Transverse colon (tissue), 4 donors: Measurements from ENCODE around the gene RBM10. TPM values are rescaled to one million over a fixed set of nuclear protein-coding genes. Genes with fewer than 3 reads are reported as not detected.
A peak's percentile ranks its signal among the peaks of the same experiment; 100 is the strongest.

ENCODE experiments used
- DNase-seq: peaks from one replicate; pipeline ENCODE4 v3.0.0-alpha.2; 2019
- H3K27ac ChIP-seq, 4 donors: fragments of 200-600 bp; sonication (generic); 2 replicates each; pipeline ENCODE4 v1.5.1; 2016 to 2018; ENCODE audit warnings: inconsistent platforms in 4 of 4
- H3K27me3 ChIP-seq: fragments of 200-600 bp; sonication (generic); 2 replicates; pipeline ENCODE4 v1.5.1; 2017; ENCODE audit warnings: inconsistent platforms
- H3K36me3 ChIP-seq, 4 donors: fragments of 200-600 bp; sonication (generic); 2 replicates each; pipeline ENCODE4 v1.5.1; 2017 to 2019; ENCODE audit warnings: inconsistent platforms in 4 of 4
- H3K4me1 ChIP-seq, 4 donors: fragments of 200-600 bp; sonication (generic); 2 replicates each; pipeline ENCODE4 v1.5.1; 2017 to 2020; ENCODE audit warnings: inconsistent platforms in 4 of 4
- H3K4me3 ChIP-seq, 4 donors: fragments of 200-600 bp; sonication (generic); 1 replicate in 1 of 4; 2 replicates in 3 of 4; pipeline versions ENCODE4 v1.5.1 to v1.6.1; 2017 to 2019; ENCODE audit warnings: inconsistent platforms in 4 of 4
- H3K9me3 ChIP-seq, 2 donors: fragments of 200-600 bp; sonication (generic); 2 replicates each; pipeline ENCODE4 v1.5.1; 2017 to 2019; ENCODE audit warnings: inconsistent platforms in 2 of 2
- EP300 ChIP-seq: sonication (generic); formaldehyde crosslinking; IDR thresholded peaks from one replicate; pipeline ENCODE4 v1.6.1; 2017; ENCODE audit warnings: antibody characterized with exemption, low read depth
- POLR2A ChIP-seq: fragments of 450-650 bp; IDR thresholded peaks from one replicate; pipeline ENCODE4 v1.6.1; 2016; ENCODE audit warnings: antibody characterized with exemption, mild to moderate bottlenecking, moderate library complexity
- POLR2AphosphoS5 ChIP-seq, 3 donors: sonication (generic); formaldehyde crosslinking; IDR thresholded peaks; one replicate each; pipeline ENCODE4 v1.6.1; 2016; ENCODE audit warnings: antibody characterized with exemption in 3 of 3
- WGBS, 2 donors: methylation state at CpG; one replicate each; pipeline ENCODE4 v1.1.5; 2018; ENCODE audit warnings: low coverage in 1 of 2; 5-methylcytosine and 5-hydroxymethylcytosine counted together
- in situ Hi-C, 4 donors: fragments of 200-750 bp; cut with MboI; loops; one replicate each; pipeline versions ENCODE4 v1.15.0 to v1.15.1; 2017; ENCODE audit warnings: low sequenced_read_pairs in 3 of 4, low pct_ligation_motif_present in 1 of 4, low pct_unique_long_range_greater_than_20kb in 1 of 4
- intact Hi-C: fragments of 100-400 bp; cut with DNase I; formaldehyde crosslinking; loops from one replicate; pipeline ENCODE4 v1.15.1; 2023; ENCODE audit warnings: low total_unique reads
- total RNA-seq, 4 donors: library from RNA; depleted of rRNA; stranded (reverse); fragments of >200 nt; gene quantifications; one replicate each; pipeline ENCODE4 v1.1.0, GENCODE V29; 2016
- TF ChIP-seq, protein P1 (sequence below), 5 experiments: fragments of 200-600 bp in 3 of 5; fragments of 450-650 bp in 2 of 5; sonication (generic) in 3 of 5; IDR thresholded peaks; 1 replicate in 2 of 5; 2 replicates in 3 of 5; pipeline ENCODE4 v1.5.1; 2016 to 2017; ENCODE audit warnings: antibody characterized with exemption in 5 of 5, inconsistent platforms in 3 of 5, mild to moderate bottlenecking in 2 of 5, moderate library complexity in 1 of 5

The RBM10 gene, protein sequence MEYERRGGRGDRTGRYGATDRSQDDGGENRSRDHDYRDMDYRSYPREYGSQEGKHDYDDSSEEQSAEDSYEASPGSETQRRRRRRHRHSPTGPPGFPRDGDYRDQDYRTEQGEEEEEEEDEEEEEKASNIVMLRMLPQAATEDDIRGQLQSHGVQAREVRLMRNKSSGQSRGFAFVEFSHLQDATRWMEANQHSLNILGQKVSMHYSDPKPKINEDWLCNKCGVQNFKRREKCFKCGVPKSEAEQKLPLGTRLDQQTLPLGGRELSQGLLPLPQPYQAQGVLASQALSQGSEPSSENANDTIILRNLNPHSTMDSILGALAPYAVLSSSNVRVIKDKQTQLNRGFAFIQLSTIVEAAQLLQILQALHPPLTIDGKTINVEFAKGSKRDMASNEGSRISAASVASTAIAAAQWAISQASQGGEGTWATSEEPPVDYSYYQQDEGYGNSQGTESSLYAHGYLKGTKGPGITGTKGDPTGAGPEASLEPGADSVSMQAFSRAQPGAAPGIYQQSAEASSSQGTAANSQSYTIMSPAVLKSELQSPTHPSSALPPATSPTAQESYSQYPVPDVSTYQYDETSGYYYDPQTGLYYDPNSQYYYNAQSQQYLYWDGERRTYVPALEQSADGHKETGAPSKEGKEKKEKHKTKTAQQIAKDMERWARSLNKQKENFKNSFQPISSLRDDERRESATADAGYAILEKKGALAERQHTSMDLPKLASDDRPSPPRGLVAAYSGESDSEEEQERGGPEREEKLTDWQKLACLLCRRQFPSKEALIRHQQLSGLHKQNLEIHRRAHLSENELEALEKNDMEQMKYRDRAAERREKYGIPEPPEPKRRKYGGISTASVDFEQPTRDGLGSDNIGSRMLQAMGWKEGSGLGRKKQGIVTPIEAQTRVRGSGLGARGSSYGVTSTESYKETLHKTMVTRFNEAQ
- total RNA-seq: 10 to 100 TPM; 28.6 to 70.8 (median 31.5) TPM

DNA sequence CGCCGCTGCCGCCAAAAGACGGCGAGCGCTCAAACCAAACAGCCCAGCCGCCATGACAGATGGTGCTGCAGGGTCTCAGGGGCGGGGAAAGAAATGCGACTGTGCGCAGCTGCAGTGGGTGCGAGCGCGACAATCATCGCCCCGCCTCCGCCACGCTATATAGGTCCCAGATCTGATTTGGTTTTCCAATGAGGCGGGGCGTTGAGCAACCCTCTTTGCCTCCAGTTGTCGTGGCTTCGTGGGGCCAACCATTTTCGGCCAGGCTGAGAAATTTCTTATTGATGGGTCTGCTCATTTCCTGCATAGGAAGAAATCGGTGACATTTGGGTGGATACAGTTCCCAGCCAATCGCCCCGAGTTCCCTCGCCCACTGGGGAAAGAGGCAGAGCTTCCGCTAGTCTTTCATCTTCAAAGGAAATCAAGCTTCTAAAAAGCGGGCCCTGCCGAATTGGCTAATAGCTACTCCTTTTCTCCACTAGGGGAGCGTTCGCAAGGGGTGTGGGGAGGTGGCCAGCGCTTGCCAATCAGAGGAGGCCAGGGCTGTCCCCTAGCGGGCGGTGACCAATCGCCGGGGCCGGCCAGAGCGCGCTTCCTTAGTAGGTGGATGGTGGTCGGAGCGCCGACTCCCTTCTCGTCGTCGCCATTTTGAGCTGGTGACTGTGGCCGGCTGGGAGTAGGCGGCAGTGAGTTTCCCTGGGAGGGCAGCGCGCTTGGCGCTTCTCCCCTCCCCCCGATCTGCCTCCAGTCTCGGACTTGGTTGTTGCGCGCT lies at the start of gene RBM10, which contains the start of gene NDUFB11:
Gene RBM10, plus strand, starts transcription at position 596 of the 769 bp plus-strand sequence. CDS start 2,261 bp downstream, outside the sequence.
Gene NDUFB11, minus strand, starts transcription at position 77 of the 769 bp plus-strand sequence. Its CDS starts 23 bp downstream, at position 54.
- peak; percentile 94 for DNase-seq
- 55% methylated on average over 54 of the region's 54 CpGs; no CpG with 5 or more reads in 1 of the 2 donors for WGBS, 2 donors
- H3K4me3 ChIP-seq: peak within 1 kb of the TSS; percentile 63 to 83 (median 72)
- intact Hi-C loops: no loop called here
- H3K27ac ChIP-seq: peak within 1 kb of the TSS; percentile 94 to 98 (median 98)
- H3K27me3 ChIP-seq: no peaks in the 10 kb centered on the region
- H3K9me3 ChIP-seq: no peaks in the 10 kb centered on the region
- in situ Hi-C loops: no loop called here
- H3K36me3 ChIP-seq: no peaks in the 10 kb centered on the region
- peak; percentile 86 for TF ChIP-seq POLR2A
- TF ChIP-seq, protein P1, sequence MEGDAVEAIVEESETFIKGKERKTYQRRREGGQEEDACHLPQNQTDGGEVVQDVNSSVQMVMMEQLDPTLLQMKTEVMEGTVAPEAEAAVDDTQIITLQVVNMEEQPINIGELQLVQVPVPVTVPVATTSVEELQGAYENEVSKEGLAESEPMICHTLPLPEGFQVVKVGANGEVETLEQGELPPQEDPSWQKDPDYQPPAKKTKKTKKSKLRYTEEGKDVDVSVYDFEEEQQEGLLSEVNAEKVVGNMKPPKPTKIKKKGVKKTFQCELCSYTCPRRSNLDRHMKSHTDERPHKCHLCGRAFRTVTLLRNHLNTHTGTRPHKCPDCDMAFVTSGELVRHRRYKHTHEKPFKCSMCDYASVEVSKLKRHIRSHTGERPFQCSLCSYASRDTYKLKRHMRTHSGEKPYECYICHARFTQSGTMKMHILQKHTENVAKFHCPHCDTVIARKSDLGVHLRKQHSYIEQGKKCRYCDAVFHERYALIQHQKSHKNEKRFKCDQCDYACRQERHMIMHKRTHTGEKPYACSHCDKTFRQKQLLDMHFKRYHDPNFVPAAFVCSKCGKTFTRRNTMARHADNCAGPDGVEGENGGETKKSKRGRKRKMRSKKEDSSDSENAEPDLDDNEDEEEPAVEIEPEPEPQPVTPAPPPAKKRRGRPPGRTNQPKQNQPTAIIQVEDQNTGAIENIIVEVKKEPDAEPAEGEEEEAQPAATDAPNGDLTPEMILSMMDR (IDR thresholded peaks at IDR 0.05): peak; percentile 63 to 98 (median 67)
- peak; percentile 85 to 92 (median 87) for TF ChIP-seq POLR2AphosphoS5 (IDR thresholded peaks at IDR 0.05)
- TF ChIP-seq EP300: no peak
- peaks cover 0 to 28% (median 15%) of the 10 kb centered on the region in 4 donors for H3K4me1 ChIP-seq

DNA sequence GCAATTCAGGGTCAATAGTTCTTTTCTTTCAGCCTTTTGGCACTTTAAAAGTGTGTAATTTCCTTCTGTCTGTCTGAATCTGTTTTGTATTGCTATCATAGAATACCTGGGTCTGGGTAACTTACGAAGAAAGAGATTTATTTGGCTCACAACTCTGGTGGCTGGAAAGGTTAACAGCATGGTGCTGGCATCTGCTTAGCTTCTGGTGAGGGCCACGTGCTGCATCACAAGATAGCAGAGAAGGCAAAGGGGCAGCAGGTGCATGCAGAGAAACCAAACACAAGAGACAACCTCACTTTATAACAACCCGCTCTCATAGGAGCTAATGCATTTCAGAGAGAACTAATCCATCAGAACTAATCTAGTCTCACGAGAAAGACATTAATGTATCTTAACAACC lies 48.0 kb upstream of the RBM10 start:
- WGBS, 2 donors: 76% methylated on average over 4 of the region's 4 CpGs; no CpG with 5 or more reads in 1 of the 2 donors
- Histone ChIP-seq H3K4me1 (no peaks in the 10 kb centered on the region), H3K27me3 (no peaks in the 10 kb centered on the region), H3K36me3 (no peaks in the 10 kb centered on the region), H3K9me3 (no peaks in the 10 kb centered on the region), H3K4me3 (no peak overlapping the region), H3K27ac (no peak overlapping the region)
- TF ChIP-seq POLR2A (no peak), EP300 (no peak), POLR2AphosphoS5 (IDR thresholded peaks at IDR 0.05) (no peak)
- TF ChIP-seq, protein P1 (IDR thresholded peaks at IDR 0.05): no peak
- intact Hi-C loops: no loop called here
- in situ Hi-C loops: no loop called here
- DNase-seq: no peak

DNA sequence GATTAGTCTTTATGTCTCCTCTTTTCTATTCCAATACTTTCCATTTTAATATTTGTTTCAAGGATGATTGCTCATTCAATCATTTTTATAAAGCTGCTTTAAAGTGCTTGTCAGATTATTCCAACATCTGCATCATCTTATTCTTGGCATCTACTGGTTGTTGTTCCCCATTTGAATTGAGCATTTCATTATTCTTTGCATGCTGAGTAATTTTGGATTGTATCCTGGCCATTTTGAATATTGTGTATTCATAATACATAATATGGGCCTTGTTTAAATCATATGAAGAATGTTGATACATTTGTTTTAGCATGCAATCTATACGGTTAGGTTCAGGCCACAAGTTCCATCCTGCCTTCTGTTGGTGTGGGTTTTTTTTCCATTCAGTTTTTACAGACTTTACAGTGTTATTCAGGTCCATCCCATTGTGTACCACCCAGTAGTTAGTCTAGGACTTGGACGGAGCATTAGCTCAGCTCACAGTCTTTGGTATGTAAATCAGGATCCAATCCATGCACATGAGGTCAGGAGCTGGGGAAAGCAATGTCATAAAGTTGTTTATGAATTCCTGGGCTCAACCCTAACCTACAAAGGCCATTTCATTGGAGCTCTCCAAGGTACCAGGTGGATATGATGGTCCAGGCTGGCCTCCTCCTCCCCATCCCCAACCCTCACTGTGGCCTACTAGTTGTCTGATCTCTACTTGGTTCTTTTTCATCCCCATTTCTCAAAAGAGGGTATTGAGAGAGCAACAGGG lies 46.5 kb upstream of the RBM10 start:
- DNase-seq: no peak
- TF ChIP-seq EP300 (no peak), POLR2A (no peak), POLR2AphosphoS5 (IDR thresholded peaks at IDR 0.05) (no peak)
- TF ChIP-seq, protein P1 (IDR thresholded peaks at IDR 0.05): no peak
- intact Hi-C loops (no loop called here), in situ Hi-C loops (no loop called here)
- Histone ChIP-seq H3K27ac (no peak overlapping the region), H3K4me1 (no peaks in the 10 kb centered on the region), H3K4me3 (no peak overlapping the region), H3K27me3 (no peaks in the 10 kb centered on the region), H3K9me3 (no peaks in the 10 kb centered on the region), H3K36me3 (no peaks in the 10 kb centered on the region)
- WGBS, 2 donors: 73% methylated on average over 2 of the region's 2 CpGs; no CpG with 5 or more reads in 1 of the 2 donors
